GM18499 (cell line): ENCODE results near the gene MIXL1.
"Not testable (repeated sequence)": the region's sequence is repeated elsewhere in the genome, so short reads cannot be mapped to it uniquely, and the experiment has no call there.

Experiments used
- ATAC-seq: cut with Tn5 transposase; IDR thresholded peaks from one replicate; pipeline ENCODE4 v1.9.1; 2021; ENCODE audit warnings: moderate number of reproducible peaks; ENCODE audit not compliant: insufficient read depth, unreplicated experiment

The MIXL1 gene

GRCh38 chr1:226272233-226272902 lies 48.9 kb downstream of the MIXL1 start:
- ATAC-seq, result not testable (repeated sequence)

GRCh38 chr1:226274138-226274537 lies 50.7 kb downstream of the MIXL1 start:
- ATAC-seq, result no peak

GRCh38 chr1:226276077-226276682 lies 52.7 kb downstream of the MIXL1 start:
- no peak for ATAC-seq
